ENCODE measurements around the gene TRIO.

DNA sequence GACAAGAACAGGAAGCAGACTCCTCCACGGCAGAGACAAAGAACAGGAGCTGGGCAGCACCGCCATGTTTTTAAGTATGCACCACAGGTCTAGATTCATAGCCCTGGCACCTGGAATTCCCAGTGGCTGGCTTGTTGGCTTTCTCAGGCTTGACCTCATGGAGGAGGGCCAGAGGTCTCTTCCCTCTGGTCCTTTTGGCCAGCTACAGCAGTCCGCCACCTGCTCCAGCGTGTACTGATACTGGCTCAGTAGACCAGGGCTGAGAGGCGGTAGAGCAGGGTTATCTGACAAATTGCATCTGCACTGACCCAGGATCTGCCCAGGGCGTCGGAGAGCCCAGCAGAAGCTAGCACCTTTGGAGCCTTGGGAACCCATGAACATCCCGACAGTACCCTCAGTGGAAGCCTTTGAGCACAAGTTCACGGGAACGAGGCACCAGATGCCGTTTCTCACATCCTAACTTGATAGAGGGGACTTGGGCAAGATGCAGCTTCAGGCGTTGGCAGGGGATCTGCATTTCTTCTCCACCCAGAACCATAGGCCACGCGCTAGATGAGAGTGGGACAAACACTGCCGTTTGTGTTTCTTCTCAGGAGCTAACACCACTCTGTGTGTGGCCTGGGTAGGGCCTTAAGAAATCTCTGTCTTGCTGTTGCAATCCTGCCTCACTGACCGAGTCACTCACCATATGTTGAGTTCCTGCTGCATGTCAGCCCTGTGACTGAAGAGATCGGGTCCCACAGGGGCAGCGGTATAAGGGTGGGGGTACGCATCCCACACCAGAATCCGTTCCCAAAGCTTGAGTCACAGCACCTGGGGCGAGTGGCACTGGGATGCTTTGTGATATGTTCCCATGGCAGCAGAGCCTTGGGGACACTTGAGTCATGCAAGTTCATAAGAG, 348.1 kb downstream of the TRIO start:
- TF ChIP-seq, protein P1, sequence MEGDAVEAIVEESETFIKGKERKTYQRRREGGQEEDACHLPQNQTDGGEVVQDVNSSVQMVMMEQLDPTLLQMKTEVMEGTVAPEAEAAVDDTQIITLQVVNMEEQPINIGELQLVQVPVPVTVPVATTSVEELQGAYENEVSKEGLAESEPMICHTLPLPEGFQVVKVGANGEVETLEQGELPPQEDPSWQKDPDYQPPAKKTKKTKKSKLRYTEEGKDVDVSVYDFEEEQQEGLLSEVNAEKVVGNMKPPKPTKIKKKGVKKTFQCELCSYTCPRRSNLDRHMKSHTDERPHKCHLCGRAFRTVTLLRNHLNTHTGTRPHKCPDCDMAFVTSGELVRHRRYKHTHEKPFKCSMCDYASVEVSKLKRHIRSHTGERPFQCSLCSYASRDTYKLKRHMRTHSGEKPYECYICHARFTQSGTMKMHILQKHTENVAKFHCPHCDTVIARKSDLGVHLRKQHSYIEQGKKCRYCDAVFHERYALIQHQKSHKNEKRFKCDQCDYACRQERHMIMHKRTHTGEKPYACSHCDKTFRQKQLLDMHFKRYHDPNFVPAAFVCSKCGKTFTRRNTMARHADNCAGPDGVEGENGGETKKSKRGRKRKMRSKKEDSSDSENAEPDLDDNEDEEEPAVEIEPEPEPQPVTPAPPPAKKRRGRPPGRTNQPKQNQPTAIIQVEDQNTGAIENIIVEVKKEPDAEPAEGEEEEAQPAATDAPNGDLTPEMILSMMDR (IDR thresholded peaks at IDR 0.05; ENCODE audit: borderline replicate concordance, extremely low read depth, low read length, poor library complexity, severe bottlenecking): no peak
- TF ChIP-seq EZH2 (IDR thresholded peaks at IDR 0.05; ENCODE audit: borderline replicate concordance, low read depth, low read length, severe bottlenecking): no peak
